ENCODE measurements around the gene KCNAB1. TPM values are rescaled to one million over a fixed set of nuclear protein-coding genes. Genes with fewer than 3 reads are reported as not detected.

The KCNAB1 gene
- total and polyA plus RNA-seq, 2 experiments from 2014 or later = 0.80 to 1.4 TPM

GRCh38 chr3:156108616-156109015 is 11.8 kb upstream of the KCNAB1 start:
- Histone ChIP-seq H3K27me3 (no peaks in the 10 kb centered on the region), H3K4me1 (ENCODE audit: insufficient read depth) (no peaks in the 10 kb centered on the region), H3K79me2 (no peaks in the 10 kb centered on the region), H3K4me3 (no peak overlapping the region), H3K36me3 (replicated peaks; ENCODE audit: insufficient read depth, low read depth) (no peaks in the 10 kb centered on the region), H3K9me3 (ENCODE audit: low read depth) (no peaks in the 10 kb centered on the region), H4K20me1 (ENCODE audit: insufficient read depth, poor library complexity, severe bottlenecking) (no peaks in the 10 kb centered on the region), H3K4me2 (no peak overlapping the region), H3K9me2 (replicated peaks; ENCODE audit: insufficient read depth) (no peaks in the 10 kb centered on the region), H3K27ac (no peak overlapping the region), H2AFZ (no peak overlapping the region)
- no peak for DNase-seq (ENCODE audit: low spot score)
- WGBS (ENCODE audit: low lambda C conversion rate, missing lambda C conversion rate) = 96% methylated on average over 3 of the region's 3 CpGs
- TF ChIP-seq EZH2phosphoT487 (IDR thresholded peaks at IDR 0.05; ENCODE audit: low read depth, severe bottlenecking, unreplicated experiment) = no peak
- no peak for TF ChIP-seq CTCF (IDR thresholded peaks at IDR 0.05; ENCODE audit: poor library complexity)
- no peak for TF ChIP-seq EZH2 (IDR thresholded peaks at IDR 0.05; ENCODE audit: borderline replicate concordance)

GRCh38 chr3:156109989-156110388 is 10.4 kb upstream of the KCNAB1 start:
- Histone ChIP-seq H3K9me3 (ENCODE audit: low read depth) (no peaks in the 10 kb centered on the region), H3K4me3 (no peak overlapping the region), H3K4me1 (ENCODE audit: insufficient read depth) (no peaks in the 10 kb centered on the region), H2AFZ (no peak overlapping the region), H3K27me3 (no peaks in the 10 kb centered on the region), H3K27ac (no peak overlapping the region), H4K20me1 (ENCODE audit: insufficient read depth, poor library complexity, severe bottlenecking) (no peaks in the 10 kb centered on the region), H3K9me2 (replicated peaks; ENCODE audit: insufficient read depth) (no peaks in the 10 kb centered on the region), H3K4me2 (no peak overlapping the region), H3K79me2 (no peaks in the 10 kb centered on the region), H3K36me3 (replicated peaks; ENCODE audit: insufficient read depth, low read depth) (no peaks in the 10 kb centered on the region)
- DNase-seq (ENCODE audit: low spot score) = no peak
- TF ChIP-seq CTCF (IDR thresholded peaks at IDR 0.05; ENCODE audit: poor library complexity) (no peak), EZH2phosphoT487 (IDR thresholded peaks at IDR 0.05; ENCODE audit: low read depth, severe bottlenecking, unreplicated experiment) (no peak), EZH2 (IDR thresholded peaks at IDR 0.05; ENCODE audit: borderline replicate concordance) (no peak)
- 88% methylated on average over 9 of the region's 9 CpGs for WGBS (ENCODE audit: low lambda C conversion rate, missing lambda C conversion rate)

- H3K4me2 ChIP-seq = no peak overlapping the region
- no peak overlapping the region for H2AFZ ChIP-seq
- TF ChIP-seq EZH2phosphoT487 (IDR thresholded peaks at IDR 0.05; ENCODE audit: low read depth, severe bottlenecking, unreplicated experiment) (no peak), EZH2 (IDR thresholded peaks at IDR 0.05; ENCODE audit: borderline replicate concordance) (no peak), CTCF (IDR thresholded peaks at IDR 0.05; ENCODE audit: poor library complexity) (no peak)
- DNase-seq (ENCODE audit: low spot score) = no peak
- no peaks in the 10 kb centered on the region for H4K20me1 ChIP-seq (ENCODE audit: insufficient read depth, poor library complexity, severe bottlenecking)
- H3K36me3 ChIP-seq (replicated peaks; ENCODE audit: insufficient read depth, low read depth) = no peaks in the 10 kb centered on the region
- H3K27ac ChIP-seq = no peak overlapping the region
- H3K9me3 ChIP-seq (ENCODE audit: low read depth) = no peaks in the 10 kb centered on the region
- H3K9me2 ChIP-seq (replicated peaks; ENCODE audit: insufficient read depth) = no peaks in the 10 kb centered on the region
- H3K4me3 ChIP-seq = no peak overlapping the region
- no peaks in the 10 kb centered on the region for H3K79me2 ChIP-seq
- peaks cover 5% of the 10 kb centered on the region for H3K27me3 ChIP-seq
- no peaks in the 10 kb centered on the region for H3K4me1 ChIP-seq (ENCODE audit: insufficient read depth)
- WGBS (ENCODE audit: low lambda C conversion rate, missing lambda C conversion rate) = 75% methylated on average over 3 of the region's 3 CpGs
Observed at GRCh38 chr3:156126467-156126866, 6.1 kb downstream of the KCNAB1 start.

- no peak overlapping the region for H3K4me2 ChIP-seq
- TF ChIP-seq CTCF (IDR thresholded peaks at IDR 0.05; ENCODE audit: poor library complexity) (no peak), EZH2phosphoT487 (IDR thresholded peaks at IDR 0.05; ENCODE audit: low read depth, severe bottlenecking, unreplicated experiment) (no peak), EZH2 (IDR thresholded peaks at IDR 0.05; ENCODE audit: borderline replicate concordance) (no peak)
- no peaks in the 10 kb centered on the region for H3K79me2 ChIP-seq
- H3K4me1 ChIP-seq (ENCODE audit: insufficient read depth) = no peaks in the 10 kb centered on the region
- no peaks in the 10 kb centered on the region for H3K27me3 ChIP-seq
- no peaks in the 10 kb centered on the region for H3K9me3 ChIP-seq (ENCODE audit: low read depth)
- DNase-seq (ENCODE audit: low spot score) = no peak
- no peaks in the 10 kb centered on the region for H3K9me2 ChIP-seq (replicated peaks; ENCODE audit: insufficient read depth)
- H3K4me3 ChIP-seq = no peak overlapping the region
- 76% methylated on average over 3 of the region's 3 CpGs for WGBS (ENCODE audit: low lambda C conversion rate, missing lambda C conversion rate)
- no peak overlapping the region for H3K27ac ChIP-seq
- H3K36me3 ChIP-seq (replicated peaks; ENCODE audit: insufficient read depth, low read depth) = no peaks in the 10 kb centered on the region
- no peak overlapping the region for H2AFZ ChIP-seq
- H4K20me1 ChIP-seq (ENCODE audit: insufficient read depth, poor library complexity, severe bottlenecking) = no peaks in the 10 kb centered on the region
Observed at GRCh38 chr3:156131241-156131640, 10.9 kb downstream of the KCNAB1 start.

Measured in hepatocyte (in vitro differentiated cells).